Measurements from ENCODE around the gene ACTN1.

Gene ACTN1

GRCh38 chr14:68898248-68899032 lies 80.7 kb downstream of the ACTN1 start:
- Histone ChIP-seq H4K20me1 (ENCODE audit: insufficient read depth, low read length) (no peaks in the 10 kb centered on the region), H3K27ac (ENCODE audit: low read depth, low read length, poor library complexity, severe bottlenecking) (no peak overlapping the region)

GRCh38 chr14:68897559-68898155 lies 81.4 kb downstream of the ACTN1 start:
- TF ChIP-seq EZH2 (IDR thresholded peaks at IDR 0.05; ENCODE audit: borderline replicate concordance, low read length): no peak
- TF ChIP-seq CTCF (IDR thresholded peaks at IDR 0.05; ENCODE audit: low read length): no peak

More at GRCh38 chr14:68898248-68899032, 80.7 kb downstream of the ACTN1 start:
- Histone ChIP-seq H3K36me3 (ENCODE audit: insufficient read depth, low read length) (no peaks in the 10 kb centered on the region), H3K9me3 (ENCODE audit: low read length) (no peaks in the 10 kb centered on the region), H3K27me3 (ENCODE audit: insufficient read depth, low read length) (peaks cover 12% of the 10 kb centered on the region; the same call in 1 of the 2 replicates), H2AFZ (ENCODE audit: low read length) (no peak overlapping the region), H3F3A (ENCODE audit: insufficient read depth, low read length) (no peaks in the 10 kb centered on the region), H3K9me2 (ENCODE audit: low read depth, low read length) (no peaks in the 10 kb centered on the region), H3K79me2 (ENCODE audit: insufficient read depth, low read length) (no peaks in the 10 kb centered on the region), H3K9ac (ENCODE audit: low read length) (no peak overlapping the region), H3K4me1 (ENCODE audit: insufficient read depth, low read length, severe bottlenecking) (no peaks in the 10 kb centered on the region), H3K4me3 (ENCODE audit: low read depth, low read length, poor library complexity, severe bottlenecking) (no peak overlapping the region), H3K4me2 (ENCODE audit: low read length) (no peak overlapping the region)
- TF ChIP-seq EZH2 (IDR thresholded peaks at IDR 0.05; ENCODE audit: borderline replicate concordance, low read length) (no peak), CTCF (IDR thresholded peaks at IDR 0.05; ENCODE audit: low read length) (no peak)

GRCh38 chr14:68896132-68896531 lies 83.0 kb downstream of the ACTN1 start:
- no peaks in the 10 kb centered on the region for H3K79me2 ChIP-seq (ENCODE audit: insufficient read depth, low read length)
- H3K27me3 ChIP-seq (ENCODE audit: insufficient read depth, low read length): peaks cover 6% of the 10 kb centered on the region; the same call in 1 of the 2 replicates
- no peak overlapping the region for H3K9ac ChIP-seq (ENCODE audit: low read length)
- H3K36me3 ChIP-seq (ENCODE audit: insufficient read depth, low read length): no peaks in the 10 kb centered on the region
- no peaks in the 10 kb centered on the region for H4K20me1 ChIP-seq (ENCODE audit: insufficient read depth, low read length)
- no peaks in the 10 kb centered on the region for H3F3A ChIP-seq (ENCODE audit: insufficient read depth, low read length)
- no peak overlapping the region for H3K27ac ChIP-seq (ENCODE audit: low read depth, low read length, poor library complexity, severe bottlenecking)
- H3K9me3 ChIP-seq (ENCODE audit: low read length): no peaks in the 10 kb centered on the region
- no peaks in the 10 kb centered on the region for H3K4me1 ChIP-seq (ENCODE audit: insufficient read depth, low read length, severe bottlenecking)
- no peaks in the 10 kb centered on the region for H3K9me2 ChIP-seq (ENCODE audit: low read depth, low read length)
- TF ChIP-seq EZH2 (IDR thresholded peaks at IDR 0.05; ENCODE audit: borderline replicate concordance, low read length): no peak
- peak; percentile 70 for TF ChIP-seq CTCF (IDR thresholded peaks at IDR 0.05; ENCODE audit: low read length)
- H3K4me2 ChIP-seq (ENCODE audit: low read length): no peak overlapping the region
- no peak overlapping the region for H2AFZ ChIP-seq (ENCODE audit: low read length)
- H3K4me3 ChIP-seq (ENCODE audit: low read depth, low read length, poor library complexity, severe bottlenecking): no peak overlapping the region

More at GRCh38 chr14:68897559-68898155, 81.4 kb downstream of the ACTN1 start:
- Histone ChIP-seq H3K36me3 (ENCODE audit: insufficient read depth, low read length) (no peaks in the 10 kb centered on the region), H2AFZ (ENCODE audit: low read length) (no peak overlapping the region), H3K9me3 (ENCODE audit: low read length) (no peaks in the 10 kb centered on the region), H4K20me1 (ENCODE audit: insufficient read depth, low read length) (no peaks in the 10 kb centered on the region), H3K27me3 (ENCODE audit: insufficient read depth, low read length) (peaks cover 12% of the 10 kb centered on the region; the same call in 1 of the 2 replicates), H3F3A (ENCODE audit: insufficient read depth, low read length) (no peaks in the 10 kb centered on the region), H3K4me3 (ENCODE audit: low read depth, low read length, poor library complexity, severe bottlenecking) (no peak overlapping the region), H3K4me1 (ENCODE audit: insufficient read depth, low read length, severe bottlenecking) (no peaks in the 10 kb centered on the region), H3K9me2 (ENCODE audit: low read depth, low read length) (no peaks in the 10 kb centered on the region), H3K4me2 (ENCODE audit: low read length) (no peak overlapping the region), H3K79me2 (ENCODE audit: insufficient read depth, low read length) (no peaks in the 10 kb centered on the region), H3K27ac (ENCODE audit: low read depth, low read length, poor library complexity, severe bottlenecking) (no peak overlapping the region), H3K9ac (ENCODE audit: low read length) (no peak overlapping the region)
